LNCaP clone FGC (cell line): Measurements from ENCODE around the gene PRKAG2.

Experiments
- DNase-seq: peaks from one replicate; pipeline ENCODE4 v3.0.0-alpha.2; 2011; ENCODE audit warnings: low read depth
- H3K4me3 ChIP-seq: 2 replicates; pipeline ENCODE4 v1.5.1; 2011; ENCODE audit warnings: mild to moderate bottlenecking, low read depth, low read length, control low read depth
- CTCF ChIP-seq: IDR thresholded peaks from 2 replicates; pipeline ENCODE4 v1.5.1; 2012; ENCODE audit warnings: mild to moderate bottlenecking; ENCODE audit not compliant: control insufficient read depth, insufficient read depth; ENCODE audit errors: extremely low read depth

The PRKAG2 gene

GRCh38 chr7:151869109-151869428 is 7.8 kb downstream of the PRKAG2 start:
- no peak for TF ChIP-seq CTCF
- no peak overlapping the region for H3K4me3 ChIP-seq
- no peak for DNase-seq

GRCh38 chr7:151868396-151869108 is 8.4 kb downstream of the PRKAG2 start:
- DNase-seq: no peak
- no peak for TF ChIP-seq CTCF
- no peak overlapping the region for H3K4me3 ChIP-seq

GRCh38 chr7:151867912-151868311 is 9.0 kb downstream of the PRKAG2 start:
- no peak for TF ChIP-seq CTCF
- peak; percentile 38 for DNase-seq
- H3K4me3 ChIP-seq: no peak overlapping the region

GRCh38 chr7:151866761-151867655 is 9.9 kb downstream of the PRKAG2 start:
- no peak for TF ChIP-seq CTCF
- no peak overlapping the region for H3K4me3 ChIP-seq
- DNase-seq: no peak

- no peak overlapping the region for H3K4me3 ChIP-seq
- DNase-seq: no peak
These were observed 10.9 kb downstream of the PRKAG2 start for GRCh38 chr7:151866028-151866427.

GRCh38 chr7:151865070-151865670 is 11.7 kb downstream of the PRKAG2 start:
- no peak for TF ChIP-seq CTCF
- no peak for DNase-seq
- H3K4me3 ChIP-seq: no peak overlapping the region

More at GRCh38 chr7:151866028-151866427, 10.9 kb downstream of the PRKAG2 start:
- TF ChIP-seq CTCF: no peak
